Smooth muscle cell (in vitro differentiated cells): Measurements from ENCODE around the gene TAP2. TPM values are rescaled to one million over a fixed set of nuclear protein-coding genes. Genes with fewer than 3 reads are reported as not detected.

ENCODE experiments used
- DNase-seq: peaks from one replicate; lab custom pipeline; 2025; ENCODE audit not compliant: unreplicated experiment; lab: John Stamatoyannopoulos, UW
- H2AFZ ChIP-seq: fragments of 200-600 bp; sonication (generic); 2 replicates; pipeline ENCODE4 v1.6.0; 2016; ENCODE audit warnings: antibody characterized with exemption, low read depth, mild to moderate bottlenecking
- H3F3A ChIP-seq: fragments of 200-600 bp; sonication (generic); 2 replicates; pipeline ENCODE4 v1.6.0; 2017; ENCODE audit warnings: antibody characterized with exemption, low read depth
- H3K27ac ChIP-seq: fragments of 200-600 bp; sonication (generic); 2 replicates; pipeline ENCODE4 v1.5.1; 2016; ENCODE audit warnings: low read depth, mild to moderate bottlenecking
- H3K27me3 ChIP-seq: fragments of 200-600 bp; sonication (generic); 2 replicates; pipeline ENCODE4 v1.6.1; 2016; ENCODE audit warnings: low read depth, mild to moderate bottlenecking
- H3K36me3 ChIP-seq: fragments of 200-600 bp; sonication (generic); 2 replicates; pipeline ENCODE4 v1.5.1; 2016; ENCODE audit warnings: low read depth
- H3K4me1 ChIP-seq: fragments of 200-600 bp; sonication (generic); 2 replicates; pipeline ENCODE4 v1.5.1; 2016; ENCODE audit warnings: low read depth
- H3K4me2 ChIP-seq: fragments of 200-600 bp; sonication (generic); 2 replicates; pipeline ENCODE4 v1.6.0; 2016; ENCODE audit warnings: mild to moderate bottlenecking
- H3K4me3 ChIP-seq: fragments of 200-600 bp; sonication (generic); 2 replicates; pipeline ENCODE4 v1.5.1; 2016; ENCODE audit warnings: mild to moderate bottlenecking
- H3K79me2 ChIP-seq: fragments of 200-600 bp; sonication (generic); 2 replicates; pipeline ENCODE4 v1.6.0; 2016; ENCODE audit warnings: low read depth, mild to moderate bottlenecking
- H3K9ac ChIP-seq: fragments of 200-600 bp; sonication (generic); 2 replicates; pipeline ENCODE4 v1.6.0; 2016; ENCODE audit warnings: low read depth
- H3K9me3 ChIP-seq: fragments of 200-600 bp; sonication (generic); replicated peaks from 2 replicates; pipeline ENCODE4 v1.5.1; 2016; ENCODE audit warnings: low read depth
- H4K20me1 ChIP-seq: fragments of 200-600 bp; sonication (generic); 2 replicates; pipeline ENCODE4 v1.6.0; 2016; ENCODE audit warnings: low read depth
- CTCF ChIP-seq: fragments of 200-600 bp; sonication (generic); IDR thresholded peaks from 2 replicates; pipeline ENCODE4 v1.5.1; 2017; ENCODE audit warnings: borderline replicate concordance, mild to moderate bottlenecking, antibody characterized with exemption; ENCODE audit not compliant: insufficient read depth, poor library complexity, severe bottlenecking
- WGBS: methylation state at CpG from one replicate; pipeline ENCODE4 v1.1.7; 2016; ENCODE audit warnings: low lambda C conversion rate; 5-methylcytosine and 5-hydroxymethylcytosine counted together
- polyA plus RNA-seq: library from polyadenylated mRNA; unstranded; fragments of >200 nt; fragmentation: Nextera tagmentation; extraction: Ambion mirVana; gene quantifications from 2 replicates; pipeline ENCODE4 v1.2.1, GENCODE V29; 2016
- total RNA-seq: library from RNA; depleted of rRNA; stranded (reverse); fragments of >200 nt; gene quantifications from 2 replicates; pipeline ENCODE4 v1.2.3, GENCODE V29; 2014

TAP2 gene
- total and polyA plus RNA-seq, 2 experiments from 2014 or later, result 0.40 to 6.1 TPM

GRCh38 chr6:32830017-32830416 is 8.5 kb downstream of the TAP2 start:
- 94% methylated on average over 5 of the region's 5 CpGs for WGBS
- no peak for TF ChIP-seq CTCF

GRCh38 chr6:32829495-32829894 is 9.0 kb downstream of the TAP2 start:
- Histone ChIP-seq H3K27me3 (no peaks in the 10 kb centered on the region), H3K4me2 (no peak overlapping the region), H3K4me1 (no peaks in the 10 kb centered on the region), H3K9me3 (no peaks in the 10 kb centered on the region), H4K20me1 (no peaks in the 10 kb centered on the region), H3K36me3 (no peaks in the 10 kb centered on the region), H3K27ac (no peak overlapping the region), H3K79me2 (no peaks in the 10 kb centered on the region), H3K4me3 (no peak overlapping the region), H2AFZ (no peak overlapping the region), H3F3A (no peaks in the 10 kb centered on the region), H3K9ac (no peak overlapping the region)
- no peak for TF ChIP-seq CTCF
- WGBS, result 75% methylated on average over 7 of the region's 7 CpGs
- DNase-seq, result no peak

More at GRCh38 chr6:32830017-32830416, 8.5 kb downstream of the TAP2 start:
- Histone ChIP-seq H3K9ac (no peak overlapping the region), H3K27me3 (no peaks in the 10 kb centered on the region), H2AFZ (no peak overlapping the region), H3K4me3 (no peak overlapping the region), H3K9me3 (no peaks in the 10 kb centered on the region), H3K36me3 (no peaks in the 10 kb centered on the region), H3F3A (no peaks in the 10 kb centered on the region), H3K4me2 (no peak overlapping the region), H4K20me1 (no peaks in the 10 kb centered on the region), H3K79me2 (no peaks in the 10 kb centered on the region), H3K27ac (no peak overlapping the region), H3K4me1 (no peaks in the 10 kb centered on the region)
- DNase-seq, result no peak

GRCh38 chr6:32827025-32827424 is 11.5 kb downstream of the TAP2 start:
- Histone ChIP-seq H3K36me3 (no peaks in the 10 kb centered on the region), H3K27me3 (no peaks in the 10 kb centered on the region), H3K9me3 (no peaks in the 10 kb centered on the region), H2AFZ (no peak overlapping the region), H3K4me3 (no peak overlapping the region), H3K9ac (no peak overlapping the region), H3K79me2 (no peaks in the 10 kb centered on the region), H4K20me1 (no peaks in the 10 kb centered on the region), H3F3A (no peaks in the 10 kb centered on the region), H3K4me1 (no peaks in the 10 kb centered on the region), H3K4me2 (no peak overlapping the region), H3K27ac (no peak overlapping the region)
- DNase-seq, result no peak
- TF ChIP-seq CTCF, result no peak
- 91% methylated on average over 3 of the region's 3 CpGs for WGBS

- no peak overlapping the region for H3K27ac ChIP-seq
- no peaks in the 10 kb centered on the region for H3F3A ChIP-seq
- no peaks in the 10 kb centered on the region for H4K20me1 ChIP-seq
- no peaks in the 10 kb centered on the region for H3K79me2 ChIP-seq
- 48% methylated on average over 2 of the region's 2 CpGs for WGBS
- H3K9ac ChIP-seq, result no peak overlapping the region
- DNase-seq, result no peak
- no peaks in the 10 kb centered on the region for H3K9me3 ChIP-seq
- H3K27me3 ChIP-seq, result no peaks in the 10 kb centered on the region
- no peaks in the 10 kb centered on the region for H3K4me1 ChIP-seq
- no peaks in the 10 kb centered on the region for H3K36me3 ChIP-seq
- no peak overlapping the region for H3K4me3 ChIP-seq
- no peak overlapping the region for H2AFZ ChIP-seq
- H3K4me2 ChIP-seq, result no peak overlapping the region
- no peak for TF ChIP-seq CTCF
Observed at GRCh38 chr6:32825966-32826365, 12.6 kb downstream of the TAP2 start.
